Measurements from ENCODE around the gene SEC16A.

Gene SEC16A

GRCh38 chr9:136465500-136466154 is 17.2 kb downstream of the SEC16A start:
- DNase-seq: no peak
- no peak for ATAC-seq

- ATAC-seq (no peak), DNase-seq (no peak)
Measured at GRCh38 chr9:136464241-136464640, 18.6 kb downstream of the SEC16A start.

GRCh38 chr9:136463578-136463977 is 19.3 kb downstream of the SEC16A start:
- ATAC-seq: no peak
- DNase-seq: no peak

GRCh38 chr9:136462664-136463063 is 20.2 kb downstream of the SEC16A start:
- ATAC-seq (no peak), DNase-seq (no peak)

- ATAC-seq (no peak), DNase-seq (no peak)
Measured at GRCh38 chr9:136460772-136461325, 22.0 kb downstream of the SEC16A start.

- DNase-seq: no peak
Measured at GRCh38 chr9:136459425-136459824, 23.4 kb downstream of the SEC16A start.

GRCh38 chr9:136457326-136457725 is 25.5 kb downstream of the SEC16A start:
- DNase-seq: no peak
- ATAC-seq: no peak

More at GRCh38 chr9:136459425-136459824, 23.4 kb downstream of the SEC16A start:
- ATAC-seq: no peak

- no peak for ATAC-seq
Measured at GRCh38 chr9:136456258-136456657, 26.6 kb downstream of the SEC16A start.

GRCh38 chr9:136455043-136456002 is 27.5 kb downstream of the SEC16A start:
- ATAC-seq: no peak

More at GRCh38 chr9:136456258-136456657, 26.6 kb downstream of the SEC16A start:
- no peak for DNase-seq

GRCh38 chr9:136454026-136454796 is 28.6 kb downstream of the SEC16A start:
- DNase-seq (no peak), ATAC-seq (no peak)

More at GRCh38 chr9:136455043-136456002, 27.5 kb downstream of the SEC16A start:
- no peak for DNase-seq

- ATAC-seq (no peak), DNase-seq (no peak)
Measured at GRCh38 chr9:136453326-136453725, 29.5 kb downstream of the SEC16A start.

- ATAC-seq (no peak), DNase-seq (no peak)
Measured at GRCh38 chr9:136451221-136451877, 31.5 kb downstream of the SEC16A start.

GRCh38 chr9:136448655-136449054 is 34.2 kb downstream of the SEC16A start:
- no peak for DNase-seq
- no peak for ATAC-seq

- DNase-seq (no peak), ATAC-seq (no peak)
Measured at GRCh38 chr9:136447173-136447778, 35.6 kb downstream of the SEC16A start.

GRCh38 chr9:136445799-136446198 is 37.0 kb downstream of the SEC16A start:
- ATAC-seq: no peak
- DNase-seq: no peak

GRCh38 chr9:136444102-136444501 is 38.7 kb downstream of the SEC16A start:
- ATAC-seq (no peak), DNase-seq (no peak)

- DNase-seq: no peak
- no peak for ATAC-seq
Measured at GRCh38 chr9:136443687-136444086, 39.2 kb downstream of the SEC16A start.

GRCh38 chr9:136443087-136443486 is 39.8 kb downstream of the SEC16A start:
- DNase-seq: no peak
- ATAC-seq: no peak

- ATAC-seq (no peak), DNase-seq (no peak)
Measured at GRCh38 chr9:136442265-136442664, 40.6 kb downstream of the SEC16A start.

- no peak for DNase-seq
- ATAC-seq: no peak
Measured at GRCh38 chr9:136441681-136442245, 41.1 kb downstream of the SEC16A start.

GRCh38 chr9:136441191-136441680 is 41.6 kb downstream of the SEC16A start:
- DNase-seq: no peak
- no peak for ATAC-seq

Measured in stimulated activated naive CD8-positive, alpha-beta T cell treated with anti-CD3 and anti-CD28 coated beads, Interleukin-15, Interleukin-2, amounts not matched to agents 100 U/mL and 50 U/mL, for 24 hours (primary cell).